Measurements from ENCODE around the gene CARS1.

CARS1 gene

DNA sequence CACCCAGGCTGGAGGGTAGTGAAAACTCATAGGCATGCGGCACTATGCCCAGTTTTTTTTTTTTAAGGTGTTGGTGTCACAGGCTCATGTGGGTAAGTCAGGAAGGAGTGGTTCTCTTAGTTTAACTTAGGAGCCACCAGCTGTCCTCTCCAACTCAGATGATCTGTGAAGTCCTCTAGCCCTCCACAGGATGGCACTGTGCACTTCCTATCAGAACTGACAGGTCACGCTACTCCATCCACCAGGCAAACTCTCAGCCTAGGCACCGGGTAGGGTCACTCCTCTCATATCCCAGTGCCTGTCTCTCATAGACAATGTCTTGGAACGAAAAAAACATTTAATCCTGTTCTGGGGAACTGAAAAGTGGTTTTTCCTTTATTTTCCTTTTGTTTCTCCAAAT is 81.6 kb downstream of the CARS1 start:
- Histone ChIP-seq H3K4me3 (ENCODE audit: low read length) (no peak overlapping the region), H2AFZ (ENCODE audit: low read length) (no peak overlapping the region), H3K4me1 (ENCODE audit: low read length) (no peaks in the 10 kb centered on the region), H3K27me3 (replicated peaks; ENCODE audit: insufficient read depth, low read length) (no peaks in the 10 kb centered on the region), H3K79me2 (ENCODE audit: low read length) (peaks cover 97% of the 10 kb centered on the region), H3K9me3 (replicated peaks; ENCODE audit: insufficient read depth, low read length) (no peaks in the 10 kb centered on the region), H3K36me3 (replicated peaks; ENCODE audit: insufficient read depth, low read length) (peaks cover 48% of the 10 kb centered on the region), H4K20me1 (ENCODE audit: insufficient read depth, low read length) (peaks cover 45% of the 10 kb centered on the region; the same call in 1 of the 2 replicates), H3K9me2 (replicated peaks; ENCODE audit: insufficient read depth, low read length) (no peaks in the 10 kb centered on the region), H3K27ac (ENCODE audit: low read length) (no peak overlapping the region), H3F3A (ENCODE audit: insufficient read depth, low read length) (no peaks in the 10 kb centered on the region; the same call in 1 of the 2 replicates), H3K9ac (ENCODE audit: low read length) (no peak overlapping the region), H3K4me2 (ENCODE audit: low read depth, low read length) (no peak overlapping the region)
- TF ChIP-seq EZH2phosphoT487 (IDR thresholded peaks at IDR 0.05; ENCODE audit: low read length) (no peak), EZH2 (optimal IDR thresholded peaks at IDR 0.05; ENCODE audit: low read depth, low read length) (no peak)
- TF ChIP-seq, protein P1, sequence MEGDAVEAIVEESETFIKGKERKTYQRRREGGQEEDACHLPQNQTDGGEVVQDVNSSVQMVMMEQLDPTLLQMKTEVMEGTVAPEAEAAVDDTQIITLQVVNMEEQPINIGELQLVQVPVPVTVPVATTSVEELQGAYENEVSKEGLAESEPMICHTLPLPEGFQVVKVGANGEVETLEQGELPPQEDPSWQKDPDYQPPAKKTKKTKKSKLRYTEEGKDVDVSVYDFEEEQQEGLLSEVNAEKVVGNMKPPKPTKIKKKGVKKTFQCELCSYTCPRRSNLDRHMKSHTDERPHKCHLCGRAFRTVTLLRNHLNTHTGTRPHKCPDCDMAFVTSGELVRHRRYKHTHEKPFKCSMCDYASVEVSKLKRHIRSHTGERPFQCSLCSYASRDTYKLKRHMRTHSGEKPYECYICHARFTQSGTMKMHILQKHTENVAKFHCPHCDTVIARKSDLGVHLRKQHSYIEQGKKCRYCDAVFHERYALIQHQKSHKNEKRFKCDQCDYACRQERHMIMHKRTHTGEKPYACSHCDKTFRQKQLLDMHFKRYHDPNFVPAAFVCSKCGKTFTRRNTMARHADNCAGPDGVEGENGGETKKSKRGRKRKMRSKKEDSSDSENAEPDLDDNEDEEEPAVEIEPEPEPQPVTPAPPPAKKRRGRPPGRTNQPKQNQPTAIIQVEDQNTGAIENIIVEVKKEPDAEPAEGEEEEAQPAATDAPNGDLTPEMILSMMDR (IDR thresholded peaks at IDR 0.05; ENCODE audit: low read length): peak; percentile 50
- DNase-seq: peak; percentile 60

DNA sequence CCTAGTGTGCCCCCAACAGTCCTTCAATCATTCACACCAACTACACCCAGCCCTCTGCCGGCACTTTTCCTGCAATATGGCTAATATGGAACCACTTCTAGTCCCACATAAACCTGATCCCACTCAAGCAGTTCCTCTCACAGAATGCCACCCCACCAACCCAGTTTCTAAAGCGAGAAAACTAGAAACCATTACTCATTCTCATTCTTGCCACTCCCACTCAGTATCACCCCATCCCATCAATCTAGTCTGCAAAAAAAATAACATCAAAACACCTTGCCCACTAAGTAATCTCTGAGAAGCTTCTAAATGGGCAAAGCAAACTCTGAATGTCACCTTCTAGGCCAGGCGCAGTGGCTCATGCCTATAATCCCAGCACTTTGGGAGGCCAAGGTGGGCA is 83.0 kb downstream of the CARS1 start:
- Histone ChIP-seq H3K27ac (ENCODE audit: low read length) (no peak overlapping the region), H3K4me3 (ENCODE audit: low read length) (no peak overlapping the region), H3F3A (ENCODE audit: insufficient read depth, low read length) (no peaks in the 10 kb centered on the region; the same call in 1 of the 2 replicates), H3K9me2 (replicated peaks; ENCODE audit: insufficient read depth, low read length) (no peaks in the 10 kb centered on the region), H4K20me1 (ENCODE audit: insufficient read depth, low read length) (peaks cover 35% of the 10 kb centered on the region; the same call in 1 of the 2 replicates), H3K36me3 (replicated peaks; ENCODE audit: insufficient read depth, low read length) (peaks cover 53% of the 10 kb centered on the region), H2AFZ (ENCODE audit: low read length) (no peak overlapping the region), H3K27me3 (replicated peaks; ENCODE audit: insufficient read depth, low read length) (no peaks in the 10 kb centered on the region), H3K79me2 (ENCODE audit: low read length) (peaks cover 99% of the 10 kb centered on the region), H3K9me3 (replicated peaks; ENCODE audit: insufficient read depth, low read length) (no peaks in the 10 kb centered on the region), H3K4me1 (ENCODE audit: low read length) (no peaks in the 10 kb centered on the region), H3K9ac (ENCODE audit: low read length) (no peak overlapping the region), H3K4me2 (ENCODE audit: low read depth, low read length) (no peak overlapping the region)
- no peak for TF ChIP-seq EZH2 (optimal IDR thresholded peaks at IDR 0.05; ENCODE audit: low read depth, low read length)
- no peak for DNase-seq

DNA sequence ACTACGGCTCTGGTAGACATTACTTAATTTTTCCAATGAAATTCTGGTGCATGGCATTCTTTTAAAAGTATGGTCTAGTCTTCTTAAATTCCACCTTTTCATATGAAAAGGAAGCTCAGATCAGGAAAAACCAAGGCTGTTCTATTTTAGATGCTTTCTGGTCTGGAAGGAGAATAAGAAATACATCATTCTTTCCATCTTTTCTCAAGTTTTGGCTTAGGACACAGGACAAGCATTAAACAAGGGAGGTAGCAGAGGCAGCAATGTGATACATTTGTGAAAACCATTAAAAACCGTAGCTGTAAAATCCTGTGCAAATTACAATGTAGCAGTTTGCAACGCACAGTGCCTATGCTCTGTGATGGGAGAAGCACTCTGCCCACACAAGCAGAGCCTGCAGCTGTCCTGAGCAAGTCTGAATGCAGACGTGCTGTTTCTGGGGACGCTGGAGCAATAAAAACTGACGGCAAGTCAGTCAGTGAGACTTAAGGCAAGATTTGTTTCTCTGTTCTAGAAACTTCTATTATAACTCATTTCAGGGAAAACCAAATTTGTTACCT is 88.8 kb downstream of the CARS1 start:
- no peak overlapping the region for H3K4me2 ChIP-seq (ENCODE audit: low read depth, low read length)
- no peak overlapping the region for H3K9ac ChIP-seq (ENCODE audit: low read length)
- H3K9me2 ChIP-seq (replicated peaks; ENCODE audit: insufficient read depth, low read length): no peaks in the 10 kb centered on the region
- peaks cover 96% of the 10 kb centered on the region for H3K79me2 ChIP-seq (ENCODE audit: low read length)
- no peak overlapping the region for H2AFZ ChIP-seq (ENCODE audit: low read length)
- no peak overlapping the region for H3K4me3 ChIP-seq (ENCODE audit: low read length)
- peaks cover 32% of the 10 kb centered on the region; the same call in 1 of the 2 replicates for H4K20me1 ChIP-seq (ENCODE audit: insufficient read depth, low read length)
- H3K36me3 ChIP-seq (replicated peaks; ENCODE audit: insufficient read depth, low read length): peaks cover 56% of the 10 kb centered on the region
- no peaks in the 10 kb centered on the region; the same call in none of the 2 replicates for H3F3A ChIP-seq (ENCODE audit: insufficient read depth, low read length)
- DNase-seq: no peak
- no peak overlapping the region for H3K27ac ChIP-seq (ENCODE audit: low read length)
- H3K27me3 ChIP-seq (replicated peaks; ENCODE audit: insufficient read depth, low read length): no peaks in the 10 kb centered on the region
- TF ChIP-seq, protein P1 (IDR thresholded peaks at IDR 0.05; ENCODE audit: low read length): no peak
- TF ChIP-seq EZH2phosphoT487 (IDR thresholded peaks at IDR 0.05; ENCODE audit: low read length) (no peak), EZH2 (optimal IDR thresholded peaks at IDR 0.05; ENCODE audit: low read depth, low read length) (no peak)
- no peaks in the 10 kb centered on the region for H3K9me3 ChIP-seq (replicated peaks; ENCODE audit: insufficient read depth, low read length)
- H3K4me1 ChIP-seq (ENCODE audit: low read length): no peaks in the 10 kb centered on the region

DNA sequence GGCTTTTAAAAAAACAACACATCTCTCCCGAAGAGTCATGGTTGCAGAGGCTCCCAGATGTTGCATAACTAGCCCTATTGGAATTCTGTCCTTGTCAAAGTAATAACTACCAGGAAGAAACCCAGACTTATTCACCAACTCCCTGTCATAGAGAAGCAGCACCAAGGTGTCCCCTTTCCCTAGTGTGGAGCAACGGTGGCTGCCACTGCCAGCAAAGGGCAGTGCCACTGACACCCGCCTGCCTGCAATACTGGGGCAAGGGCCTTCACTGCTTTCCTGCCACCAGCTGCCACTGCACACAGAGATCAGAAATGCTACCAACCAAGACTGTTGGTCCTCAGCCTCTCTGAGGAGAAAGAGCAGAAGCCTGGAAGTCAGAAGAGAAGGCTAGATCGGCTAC is 92.4 kb downstream of the CARS1 start:
- Histone ChIP-seq H3K79me2 (ENCODE audit: low read length) (peaks cover 95% of the 10 kb centered on the region), H3K9me3 (replicated peaks; ENCODE audit: insufficient read depth, low read length) (no peaks in the 10 kb centered on the region), H3K27ac (ENCODE audit: low read length) (no peak overlapping the region), H3K9ac (ENCODE audit: low read length) (no peak overlapping the region), H3K36me3 (replicated peaks; ENCODE audit: insufficient read depth, low read length) (peaks cover 36% of the 10 kb centered on the region), H3K4me2 (ENCODE audit: low read depth, low read length) (no peak overlapping the region), H2AFZ (ENCODE audit: low read length) (no peak overlapping the region), H3F3A (ENCODE audit: insufficient read depth, low read length) (no peaks in the 10 kb centered on the region; the same call in none of the 2 replicates), H3K4me3 (ENCODE audit: low read length) (no peak overlapping the region), H3K27me3 (replicated peaks; ENCODE audit: insufficient read depth, low read length) (no peaks in the 10 kb centered on the region), H4K20me1 (ENCODE audit: insufficient read depth, low read length) (peaks cover 32% of the 10 kb centered on the region), H3K9me2 (replicated peaks; ENCODE audit: insufficient read depth, low read length) (no peaks in the 10 kb centered on the region), H3K4me1 (ENCODE audit: low read length) (no peaks in the 10 kb centered on the region)
- TF ChIP-seq, protein P1 (IDR thresholded peaks at IDR 0.05; ENCODE audit: low read length): no peak
- TF ChIP-seq EZH2phosphoT487 (IDR thresholded peaks at IDR 0.05; ENCODE audit: low read length): no peak
- no peak for TF ChIP-seq EZH2 (optimal IDR thresholded peaks at IDR 0.05; ENCODE audit: low read depth, low read length)
- DNase-seq: no peak
